NCI-H146 treated with DMSO at 0.1 percent for 48 hours (cell line): Measurements from ENCODE around the gene KRT32.
"Not testable (repeated sequence)": the region's sequence is repeated elsewhere in the genome, so short reads cannot be mapped to it uniquely, and the experiment has no call there.

ENCODE experiments used
- DNase-seq: peaks from one replicate; lab custom pipeline; 2025; ENCODE audit not compliant: unreplicated experiment; lab: John Stamatoyannopoulos, UW

Gene KRT32

DNA sequence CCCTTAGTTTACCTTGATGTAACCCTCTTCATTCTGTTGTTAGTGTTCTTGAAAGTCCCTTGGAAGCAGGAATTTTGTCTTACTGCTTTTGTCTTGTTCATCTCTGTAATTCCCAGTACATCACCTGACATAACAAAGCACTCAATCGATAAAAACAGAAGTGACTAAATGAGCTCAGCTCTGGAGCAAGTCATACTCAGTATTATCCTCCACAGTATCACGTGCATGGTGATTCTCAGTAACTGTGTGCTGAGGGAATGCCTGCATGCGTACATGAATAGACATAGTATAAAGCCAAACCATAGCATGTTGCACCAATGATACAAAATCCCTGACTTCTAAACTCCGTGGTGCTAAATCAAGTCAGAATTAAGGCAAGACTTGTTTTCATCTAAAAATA, 33.6 kb downstream of the KRT32 start:
- DNase-seq = no peak

DNA sequence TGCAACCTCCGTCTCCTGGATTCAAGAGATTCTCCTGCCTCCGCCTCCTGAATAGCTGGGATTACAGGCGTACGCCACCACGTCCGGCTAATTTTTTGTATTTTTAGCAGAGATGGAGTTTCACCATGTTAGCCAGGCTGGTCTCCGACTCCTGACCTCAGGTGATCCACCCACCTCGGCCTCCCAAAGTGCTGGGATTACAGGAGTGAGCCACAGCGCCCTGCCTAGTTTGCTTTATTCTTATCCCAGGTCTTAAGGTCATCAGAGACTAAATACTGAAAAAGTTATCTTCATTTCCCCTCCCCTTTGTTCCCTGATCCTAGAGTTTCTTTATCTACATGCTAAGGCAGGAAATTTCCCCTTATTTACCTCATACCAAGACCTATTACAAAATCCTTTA, 36.8 kb downstream of the KRT32 start:
- not testable (repeated sequence) for DNase-seq

DNA sequence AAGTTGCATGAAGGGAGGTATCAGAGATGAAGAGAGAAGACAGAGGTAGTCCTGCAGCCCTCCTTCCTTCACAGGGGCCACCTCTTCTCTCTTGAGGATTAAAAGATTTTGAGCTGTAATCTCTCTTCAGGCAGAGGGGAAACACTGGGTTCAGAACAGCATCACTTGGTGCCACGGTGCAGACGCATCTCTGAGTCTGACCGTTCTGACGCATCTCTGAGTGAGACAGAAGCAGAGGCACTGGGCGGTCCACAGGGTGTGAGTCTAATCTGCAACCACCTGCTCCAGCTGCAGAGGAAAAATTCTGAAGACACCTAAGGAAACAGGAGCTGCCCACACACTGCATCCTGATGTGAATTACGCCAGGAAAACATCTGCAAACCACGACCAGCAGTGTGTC, 37.5 kb downstream of the KRT32 start:
- DNase-seq = no peak

DNA sequence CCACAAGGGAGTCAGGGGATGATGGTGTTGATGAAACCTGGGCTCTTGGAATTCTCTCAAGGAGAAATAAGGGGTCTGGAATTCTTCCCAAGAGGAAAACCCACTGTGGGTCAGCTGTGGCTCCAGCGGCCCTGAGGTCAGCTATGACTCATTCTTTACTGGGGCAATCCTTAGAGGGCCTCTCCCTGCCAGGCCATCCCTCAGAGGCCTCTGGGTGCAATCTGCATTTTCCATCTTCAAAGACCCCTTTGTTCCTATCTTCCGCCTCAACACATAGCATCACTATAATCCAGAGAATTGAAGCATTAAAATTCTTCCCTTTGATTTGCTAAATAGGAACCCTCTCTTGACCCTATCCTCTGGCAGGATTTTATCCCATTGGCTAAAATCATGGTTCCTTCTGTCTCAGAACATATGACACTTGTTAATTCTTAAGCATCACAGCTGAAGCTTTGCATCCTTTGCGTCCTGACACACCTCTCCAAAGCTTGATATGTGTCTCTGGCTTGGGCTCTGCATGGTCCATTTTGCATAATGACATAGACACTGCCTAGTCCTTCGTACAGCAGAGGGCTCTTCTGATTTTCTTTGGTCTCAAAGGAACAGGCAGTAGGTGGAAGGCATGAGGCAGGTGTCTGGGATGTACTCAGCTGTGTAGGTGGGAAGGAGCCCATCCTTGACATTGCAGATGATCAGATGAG, 38.4 kb downstream of the KRT32 start:
- no peak for DNase-seq

DNA sequence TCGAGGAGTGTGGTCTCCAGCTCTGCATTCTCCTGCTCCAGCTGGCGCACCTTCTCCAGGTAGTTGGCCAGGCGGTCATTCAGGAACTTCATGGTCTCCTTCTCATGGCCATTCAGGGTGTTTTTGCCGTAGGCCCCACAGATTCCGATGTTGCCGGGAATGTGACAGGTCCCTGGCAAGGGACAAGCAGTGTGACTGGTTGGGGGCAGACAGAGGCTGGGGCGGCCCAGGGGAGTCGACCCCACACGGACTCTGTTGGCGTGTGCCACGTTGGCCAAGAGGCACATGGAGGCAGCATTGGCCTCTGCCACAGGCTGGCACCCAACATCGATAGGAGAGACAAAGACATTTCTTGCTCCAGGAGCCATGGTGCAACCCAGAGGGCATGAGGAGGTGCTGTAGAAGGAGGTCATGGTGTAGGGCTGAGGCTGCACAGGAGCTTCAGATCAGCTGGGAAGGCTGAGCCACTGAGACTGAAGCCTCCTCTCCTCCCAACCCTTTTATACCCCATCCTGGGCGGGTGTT, 43.0 kb downstream of the KRT32 start, which contains the start of gene KRT37:
KRT37 (minus strand) TSS at position 475 of the 525 bp plus-strand sequence; CDS start at position 413, 62 bp downstream.
- DNase-seq = no peak

DNA sequence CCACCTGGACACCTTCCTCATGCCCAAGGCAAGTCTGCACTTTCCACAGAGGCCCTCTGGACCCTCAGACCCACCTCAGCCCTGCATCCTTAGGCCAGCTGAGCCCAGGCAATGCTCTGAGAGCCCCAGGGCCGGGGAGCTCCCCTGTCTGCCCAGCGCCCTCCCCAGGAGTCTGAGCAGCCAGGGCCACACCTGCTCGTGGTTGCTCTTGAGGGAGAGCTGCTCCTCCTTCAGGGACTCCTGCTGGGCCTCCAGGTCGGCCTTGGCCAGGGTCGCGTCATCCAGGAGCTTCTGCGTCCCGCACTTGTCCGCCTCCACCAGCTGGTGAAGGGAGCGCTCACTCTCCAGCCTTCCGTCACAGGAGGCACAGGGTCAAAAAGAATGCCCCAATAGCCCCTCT, 44.6 kb downstream of the KRT32 start:
- not testable (repeated sequence) for DNase-seq

DNA sequence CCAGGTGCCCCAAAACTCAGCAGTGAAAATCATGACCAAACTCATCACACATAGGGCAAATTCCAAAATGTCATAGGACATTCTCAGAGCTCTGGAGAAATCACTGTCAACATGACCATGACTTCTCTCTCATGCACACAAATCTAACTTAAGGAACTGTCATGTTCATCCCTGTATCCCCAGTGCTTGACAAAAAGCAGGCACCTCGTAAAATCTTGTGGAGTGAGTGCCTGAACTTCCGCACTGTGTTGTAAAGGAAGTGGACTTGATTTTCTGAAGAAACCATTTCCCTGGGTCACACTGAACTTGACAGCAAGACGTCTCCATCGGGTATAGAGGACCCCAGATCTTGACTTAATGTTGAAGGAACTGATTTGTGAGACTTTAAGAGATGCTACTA, 45.6 kb downstream of the KRT32 start:
- no peak for DNase-seq

DNA sequence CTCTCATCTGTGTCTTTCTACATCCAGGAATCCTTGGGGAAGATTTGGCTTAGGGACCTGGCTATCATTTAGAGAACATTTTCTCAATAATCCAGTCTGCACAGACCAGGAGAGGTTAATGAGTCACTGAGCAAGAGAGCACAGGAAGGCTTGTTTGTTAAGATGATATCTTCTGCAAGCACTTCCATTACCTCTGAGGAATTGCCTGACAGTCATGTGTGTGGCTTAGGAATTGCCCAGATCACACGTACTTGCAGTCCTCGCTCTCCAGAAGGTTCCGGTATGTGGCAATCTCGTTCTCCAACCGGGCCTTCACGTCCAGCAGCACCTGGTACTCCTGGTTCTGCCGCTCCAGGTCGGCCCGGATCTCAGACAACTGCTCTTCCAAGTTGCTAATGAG, 46.1 kb downstream of the KRT32 start:
- DNase-seq = no peak

DNA sequence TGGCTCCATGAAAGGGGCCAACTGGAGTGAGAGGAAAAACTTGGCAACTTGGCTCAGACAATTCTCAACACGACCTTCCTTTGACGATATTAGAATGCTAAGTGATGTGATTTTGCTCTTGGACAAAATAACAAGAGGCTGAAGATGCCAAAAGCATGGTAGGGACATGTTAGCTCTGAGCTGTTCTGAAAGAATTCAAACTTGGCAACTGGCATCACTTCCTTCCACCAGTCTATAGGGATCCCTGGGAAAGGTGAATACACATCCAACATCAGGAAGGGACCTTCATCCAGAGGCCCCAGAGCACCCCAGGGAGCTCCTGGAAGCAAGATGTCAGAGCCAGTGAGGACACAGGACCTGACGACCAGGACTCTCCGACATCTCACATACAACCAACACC, 47.1 kb downstream of the KRT32 start:
- DNase-seq = no peak

DNA sequence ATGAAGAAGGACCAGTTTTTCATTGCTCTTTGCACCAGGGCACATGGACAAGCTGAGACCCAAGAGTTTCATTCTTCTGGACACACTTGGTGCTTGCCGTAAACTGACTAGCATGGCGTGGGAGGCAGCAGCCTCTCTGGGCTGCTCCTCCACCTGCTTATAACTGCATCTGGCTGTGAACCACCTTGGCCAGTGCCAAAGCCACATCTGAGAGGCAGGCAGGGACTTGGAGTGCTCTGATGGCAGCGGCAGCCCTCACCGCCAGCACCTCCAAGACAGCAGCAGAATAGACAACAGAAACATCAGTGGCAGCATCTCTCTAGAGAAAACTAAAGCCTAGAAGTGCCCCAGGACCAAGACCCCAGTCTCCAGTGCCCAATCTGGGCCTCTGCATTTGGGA, 47.5 kb downstream of the KRT32 start:
- no peak for DNase-seq

DNA sequence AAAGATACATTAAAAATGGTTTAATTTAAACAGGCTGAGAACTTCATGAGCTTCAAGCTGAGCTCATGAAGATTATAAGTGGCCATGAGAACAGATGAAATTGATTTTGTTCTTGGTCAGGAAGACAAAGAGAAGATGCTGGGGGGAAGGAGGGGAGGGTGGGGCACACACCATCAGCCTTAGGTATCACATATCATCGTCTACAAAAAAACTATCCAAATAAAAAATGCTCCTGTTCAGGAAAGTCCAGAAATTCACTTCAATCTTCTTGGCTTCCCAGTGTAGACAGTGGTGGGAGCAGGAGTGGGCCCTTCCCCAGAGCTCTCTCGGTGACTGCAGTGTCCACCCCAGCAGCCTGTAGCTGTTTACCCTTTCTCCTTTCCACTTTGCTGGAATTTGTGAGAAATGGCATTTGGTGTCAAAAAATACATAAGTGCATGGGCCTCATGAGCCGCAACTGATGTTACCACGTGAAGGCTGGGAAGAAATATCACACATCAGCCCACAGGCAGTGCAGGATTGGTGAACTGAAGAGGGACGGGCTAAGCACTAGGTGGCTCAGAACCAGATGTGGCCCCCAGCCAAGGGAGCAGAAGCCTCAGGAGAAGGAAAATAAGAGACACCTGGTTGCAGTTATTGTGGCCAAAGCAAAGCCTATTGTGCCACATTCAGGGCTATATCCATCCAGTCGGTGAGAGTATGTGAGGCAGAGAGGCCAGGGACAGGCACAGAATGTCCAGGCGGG, 48.9 kb downstream of the KRT32 start:
- no peak for DNase-seq

DNA sequence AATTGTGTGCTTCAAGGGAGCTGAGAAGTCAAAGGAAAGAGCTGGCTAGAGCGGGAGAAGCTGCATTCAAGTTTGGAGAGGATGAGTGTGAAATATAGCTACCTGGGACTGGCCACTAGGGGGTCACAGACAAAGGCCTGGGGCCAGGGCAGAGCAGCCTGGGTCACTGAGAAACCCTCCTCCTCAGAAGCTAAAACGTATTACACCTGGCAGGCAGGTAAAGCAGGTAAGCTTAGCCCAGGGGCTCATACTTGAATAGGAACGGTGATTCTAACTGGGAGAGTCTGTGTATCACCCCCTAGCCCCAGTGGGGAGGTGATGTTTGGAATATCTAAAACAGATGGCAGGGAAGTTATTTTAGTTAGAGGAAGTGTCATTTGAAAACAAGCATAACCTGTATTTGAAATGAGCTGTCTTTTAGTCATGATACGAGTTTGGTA, 49.6 kb downstream of the KRT32 start:
- DNase-seq = no peak

DNA sequence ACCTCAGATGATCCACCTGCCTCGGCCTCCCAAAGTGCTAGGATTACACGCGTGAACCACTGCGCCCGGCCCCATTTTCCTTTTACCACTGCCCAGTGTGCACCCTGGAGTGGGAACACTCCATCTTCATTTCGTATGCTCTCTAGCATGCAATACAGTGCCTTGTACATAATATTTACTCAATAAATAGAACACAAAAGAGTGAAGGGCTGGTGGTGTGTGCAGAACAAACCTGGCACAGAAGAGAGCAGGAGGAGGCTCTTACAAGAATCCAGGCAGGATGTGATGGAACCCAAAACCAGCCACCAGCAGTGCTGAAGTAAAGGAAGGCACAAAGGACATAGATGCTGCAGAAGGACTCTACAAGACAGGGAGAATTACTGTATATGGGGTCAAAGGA, 50.1 kb downstream of the KRT32 start:
- DNase-seq = no peak

DNA sequence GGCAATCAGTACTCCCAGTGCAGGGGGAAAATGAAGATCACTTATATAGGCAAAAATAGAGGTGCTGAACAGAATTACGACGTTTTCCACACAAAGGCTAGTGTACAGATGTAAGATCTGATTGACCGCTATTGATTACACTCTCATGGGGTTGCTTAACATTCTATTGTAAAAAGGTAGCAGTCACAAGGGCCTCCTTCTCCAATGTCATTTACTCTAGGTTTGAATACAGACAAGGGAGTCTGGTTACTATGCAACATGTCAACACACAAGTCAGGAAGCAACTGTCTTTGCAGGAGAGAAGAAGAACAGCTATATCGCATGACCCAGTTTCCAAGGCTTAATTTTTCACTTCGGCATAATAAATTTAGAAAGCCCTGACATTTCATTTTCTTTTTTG, 50.7 kb downstream of the KRT32 start:
- DNase-seq = no peak

DNA sequence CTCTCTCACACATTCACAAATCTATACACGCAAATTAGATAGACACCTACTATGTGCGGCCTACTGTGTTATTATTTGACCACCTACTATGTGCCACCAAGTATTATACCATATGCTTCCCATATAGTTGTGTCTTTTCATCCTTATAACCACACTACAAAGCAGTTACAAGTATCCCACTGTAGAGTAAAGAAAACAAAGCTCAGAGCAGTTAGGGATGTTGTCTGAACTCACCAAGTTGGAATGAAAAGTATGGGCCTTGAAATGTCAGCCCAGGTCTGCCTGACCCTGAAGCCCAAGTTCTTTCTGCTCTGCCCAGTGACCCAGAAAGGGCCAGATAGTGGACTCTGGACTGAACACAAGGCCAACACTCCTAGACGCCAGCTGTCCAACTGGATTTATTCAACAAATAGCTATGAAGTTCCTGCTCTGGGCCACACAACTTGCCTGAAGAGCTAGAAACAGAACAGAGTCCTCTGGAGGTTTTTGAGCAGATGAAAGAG, 51.3 kb downstream of the KRT32 start:
- no peak for DNase-seq

DNA sequence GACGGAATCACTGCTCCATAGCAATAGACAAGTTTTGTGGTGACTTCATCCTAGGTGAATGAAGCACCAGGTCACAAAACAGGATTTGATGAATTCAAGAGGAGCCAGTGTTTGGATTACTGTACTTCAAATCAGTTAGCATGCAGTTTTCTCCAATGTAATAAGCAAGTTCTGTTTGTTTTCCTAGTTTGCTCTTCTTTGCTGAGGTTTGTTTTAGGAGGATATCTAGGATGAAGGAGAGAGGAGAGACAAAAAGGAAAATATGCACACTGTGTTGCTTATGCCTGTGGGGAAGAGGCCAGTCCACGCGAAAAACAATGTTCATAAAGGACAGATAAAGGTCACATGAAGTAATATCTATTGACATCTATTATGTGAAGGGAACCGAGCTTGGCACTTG, 51.8 kb downstream of the KRT32 start:
- no peak for DNase-seq

DNA sequence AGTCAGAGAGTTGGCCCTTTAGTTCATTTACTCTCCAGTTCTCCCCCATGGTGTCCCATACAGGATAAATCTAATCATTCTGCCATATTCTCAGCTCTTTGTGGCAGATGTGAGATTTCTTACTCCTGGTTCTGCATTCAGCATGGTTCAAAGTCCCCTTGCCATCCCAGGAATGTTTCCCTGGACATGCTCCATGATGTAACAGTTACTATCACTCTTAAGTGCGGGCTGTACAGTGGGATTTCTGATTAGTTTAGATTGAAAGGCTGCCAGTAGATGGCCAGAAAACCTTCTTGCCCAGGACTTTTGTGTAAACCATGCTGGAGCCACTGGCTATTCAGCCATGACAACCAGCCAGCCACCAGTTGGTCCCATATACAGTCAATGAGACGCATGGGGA, 53.2 kb downstream of the KRT32 start:
- no peak for DNase-seq

DNA sequence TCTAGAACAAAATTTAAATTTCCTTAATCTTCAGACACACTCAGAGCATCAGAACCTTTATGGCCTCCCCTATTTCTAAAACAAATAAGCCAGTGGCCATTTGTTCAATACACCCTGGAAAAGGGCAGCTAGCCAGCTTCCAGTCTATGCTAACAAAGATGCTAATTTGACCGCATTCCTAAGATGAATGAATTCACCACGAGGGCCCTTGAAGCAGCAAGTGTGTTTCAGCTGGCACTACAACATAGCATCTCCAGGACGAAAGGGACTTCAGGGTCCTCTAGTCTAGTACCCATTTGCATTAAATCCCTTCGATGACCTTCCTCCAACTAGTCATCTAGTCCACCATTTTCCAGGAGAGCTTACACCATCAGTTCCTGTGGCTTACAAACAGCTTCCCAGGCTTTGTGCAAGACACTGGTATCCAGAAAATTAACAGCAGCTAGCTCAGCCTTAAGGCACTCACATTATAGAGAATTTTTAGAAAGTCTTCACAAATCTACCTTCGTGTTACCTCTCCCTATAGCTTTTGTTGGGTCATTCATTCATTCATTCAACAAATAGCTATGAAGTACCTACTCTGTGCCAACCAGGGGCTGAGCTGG, 53.7 kb downstream of the KRT32 start:
- DNase-seq = no peak

DNA sequence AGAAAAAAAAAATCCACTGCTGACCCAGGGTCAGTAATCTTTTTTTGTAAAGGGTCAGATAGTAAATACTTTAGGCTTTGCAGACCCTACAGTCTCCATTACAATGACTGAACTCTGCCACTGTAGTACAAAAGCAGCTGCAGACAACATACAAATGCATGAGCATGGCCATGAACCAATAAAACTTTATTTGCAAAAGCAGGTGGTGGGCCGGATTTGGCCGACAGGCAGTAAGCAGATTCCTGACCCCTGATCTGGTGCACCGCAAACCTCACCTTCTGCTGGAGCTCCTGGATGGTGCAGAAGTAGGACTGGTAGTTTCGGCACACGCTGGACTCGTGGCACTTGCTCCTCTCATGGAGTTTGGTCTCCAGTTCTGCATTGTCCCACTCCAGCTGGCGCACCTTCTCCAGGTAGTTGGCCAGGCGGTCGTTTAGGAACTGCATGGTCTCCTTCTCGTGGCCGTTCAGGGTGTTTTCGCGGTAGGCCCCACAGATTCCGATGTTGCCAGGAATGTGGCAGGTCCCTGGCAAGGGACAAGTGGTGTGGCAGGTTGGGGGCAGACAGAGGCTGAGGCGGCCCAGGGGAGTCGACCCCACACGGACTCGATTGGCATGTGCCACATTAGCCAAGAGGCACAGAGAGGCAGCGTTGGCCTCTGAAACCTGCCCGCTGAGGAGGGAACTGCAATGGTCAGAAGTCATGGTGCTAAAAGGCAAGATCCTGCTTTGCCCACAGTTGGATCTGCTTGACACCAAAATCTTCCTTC, 55.9 kb downstream of the KRT32 start:
- no peak for DNase-seq
